ENCODE data around the gene TMEM248.
A peak's percentile ranks its signal among the peaks of the same experiment; 100 is the strongest.
"Not testable (repeated sequence)": the region's sequence is repeated elsewhere in the genome, so short reads cannot be mapped to it uniquely, and the experiment has no call there.

TMEM248 gene

GRCh38 chr7:66886152-66886551 is 34.9 kb upstream of the TMEM248 start:
- POLR2A ChIA-PET: no interaction called here
- Histone ChIP-seq H3K36me3 (ENCODE audit: control insufficient read depth in 2 of 2, insufficient read depth in 1 of 2, low read length in 2 of 2) (peaks cover 4 to 46% of the 10 kb centered on the region in 2 experiments; a peak in 2 of 3 replicates), H3K4me3 (ENCODE audit: low read depth, low read length) (no peak overlapping the region), H3K9me3 (ENCODE audit: control insufficient read depth, insufficient read depth, low read depth, low read length) (no peaks in the 10 kb centered on the region), H3K4me1 (ENCODE audit: control insufficient read depth, insufficient read depth, low read length) (no peaks in the 10 kb centered on the region), H3K27ac (ENCODE audit: extremely low read depth, low read depth, low read length) (no peak overlapping the region)
- no peak for TF ChIP-seq ZBTB1 (tag by site-specific recombination; IDR thresholded peaks at IDR 0.05)
- TF ChIP-seq ZIC2 (tag by site-specific recombination; IDR thresholded peaks at IDR 0.05): no peak
- TF ChIP-seq ZNF214 (tag by site-specific recombination; IDR thresholded peaks at IDR 0.05; ENCODE audit: borderline replicate concordance): no peak
- TF ChIP-seq, protein P1, sequence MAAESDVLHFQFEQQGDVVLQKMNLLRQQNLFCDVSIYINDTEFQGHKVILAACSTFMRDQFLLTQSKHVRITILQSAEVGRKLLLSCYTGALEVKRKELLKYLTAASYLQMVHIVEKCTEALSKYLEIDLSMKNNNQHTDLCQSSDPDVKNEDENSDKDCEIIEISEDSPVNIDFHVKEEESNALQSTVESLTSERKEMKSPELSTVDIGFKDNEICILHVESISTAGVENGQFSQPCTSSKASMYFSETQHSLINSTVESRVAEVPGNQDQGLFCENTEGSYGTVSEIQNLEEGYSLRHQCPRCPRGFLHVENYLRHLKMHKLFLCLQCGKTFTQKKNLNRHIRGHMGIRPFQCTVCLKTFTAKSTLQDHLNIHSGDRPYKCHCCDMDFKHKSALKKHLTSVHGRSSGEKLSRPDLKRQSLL (tag by site-specific recombination; IDR thresholded peaks at IDR 0.05): no peak
- TF ChIP-seq ZFP37 (tag by site-specific recombination; IDR thresholded peaks at IDR 0.05): no peak
- no peak for TF ChIP-seq KLF16 (tag by site-specific recombination; IDR thresholded peaks at IDR 0.05)
- no peak for TF ChIP-seq ZNF513 (tag by site-specific recombination; IDR thresholded peaks at IDR 0.05)
- TF ChIP-seq, protein P2, sequence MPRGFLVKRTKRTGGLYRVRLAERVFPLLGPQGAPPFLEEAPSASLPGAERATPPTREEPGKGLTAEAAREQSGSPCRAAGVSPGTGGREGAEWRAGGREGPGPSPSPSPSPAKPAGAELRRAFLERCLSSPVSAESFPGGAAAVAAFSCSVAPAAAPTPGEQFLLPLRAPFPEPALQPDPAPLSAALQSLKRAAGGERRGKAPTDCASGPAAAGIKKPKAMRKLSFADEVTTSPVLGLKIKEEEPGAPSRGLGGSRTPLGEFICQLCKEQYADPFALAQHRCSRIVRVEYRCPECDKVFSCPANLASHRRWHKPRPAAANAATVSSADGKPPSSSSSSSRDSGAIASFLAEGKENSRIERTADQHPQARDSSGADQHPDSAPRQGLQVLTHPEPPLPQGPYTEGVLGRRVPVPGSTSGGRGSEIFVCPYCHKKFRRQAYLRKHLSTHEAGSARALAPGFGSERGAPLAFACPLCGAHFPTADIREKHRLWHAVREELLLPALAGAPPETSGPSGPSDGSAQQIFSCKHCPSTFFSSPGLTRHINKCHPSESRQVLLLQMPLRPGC (tag by site-specific recombination; IDR thresholded peaks at IDR 0.05): no peak
- no peak for TF ChIP-seq ZNF157 (tag by site-specific recombination; IDR thresholded peaks at IDR 0.05)
- TF ChIP-seq OVOL3 (tag by site-specific recombination; IDR thresholded peaks at IDR 0.05): no peak
- CTCF ChIA-PET: no interaction called here

- H3K4me1 ChIP-seq (ENCODE audit: control insufficient read depth, insufficient read depth, low read length); H3K9me3 ChIP-seq (ENCODE audit: control insufficient read depth, insufficient read depth, low read depth, low read length); CTCF ChIA-PET; H3K4me3 ChIP-seq (ENCODE audit: low read depth, low read length); H3K27ac ChIP-seq (ENCODE audit: extremely low read depth, low read depth, low read length): not testable (repeated sequence)
- H3K36me3 ChIP-seq (ENCODE audit: control insufficient read depth in 2 of 2, insufficient read depth in 1 of 2, low read length in 2 of 2): peaks cover 10 to 37% of the 10 kb centered on the region in 2 experiments; a peak in 2 of 3 replicates
- POLR2A ChIA-PET: interaction anchor here (0.7 kb wide), 1 partner anchor 87 kb away, joined by 4 read pairs; no protein-coding TSS in a partner anchor
These were observed 32.8 kb upstream of the TMEM248 start for GRCh38 chr7:66888223-66888622.

GRCh38 chr7:66894463-66895080 is 26.5 kb upstream of the TMEM248 start:
- H3K4me1 ChIP-seq (ENCODE audit: control insufficient read depth, insufficient read depth, low read length): no peaks in the 10 kb centered on the region
- TF ChIP-seq ZNF585B (tag by site-specific recombination; IDR thresholded peaks at IDR 0.05): no peak
- no peak for TF ChIP-seq GLIS1 (tag by site-specific recombination; IDR thresholded peaks at IDR 0.05)
- peak; percentile 19; the same call in 1 of the 2 replicates for TF ChIP-seq ZNF654 (tag by site-specific recombination; IDR thresholded peaks at IDR 0.05; ENCODE audit: low read depth)
- peak; percentile 96 for TF ChIP-seq REST (tag by site-specific recombination; IDR thresholded peaks at IDR 0.05)
- TF ChIP-seq ZNF776 (tag by site-specific recombination; IDR thresholded peaks at IDR 0.05; ENCODE audit: borderline replicate concordance): no peak
- peak; percentile 39 for TF ChIP-seq ZNF366 (tag by site-specific recombination; conservative IDR thresholded peaks at IDR 0.05)
- no peak for TF ChIP-seq ZSCAN30 (tag by site-specific recombination; IDR thresholded peaks at IDR 0.05)
- TF ChIP-seq ZNF140 (tag by site-specific recombination; IDR thresholded peaks at IDR 0.05): no peak
- no peak for TF ChIP-seq KLF10 (tag by site-specific recombination; IDR thresholded peaks at IDR 0.05)
- no peak for TF ChIP-seq ZSCAN23 (tag by site-specific recombination; IDR thresholded peaks at IDR 0.05)
- TF ChIP-seq SCRT2 (tag by site-specific recombination; IDR thresholded peaks at IDR 0.05): peak; percentile 78
- peak; percentile 43; the same call in 1 of the 2 replicates for TF ChIP-seq SCRT1 (tag by site-specific recombination; IDR thresholded peaks at IDR 0.05; ENCODE audit: borderline replicate concordance)
- TF ChIP-seq ZNF404 (tag by site-specific recombination; IDR thresholded peaks at IDR 0.05): no peak
- TF ChIP-seq RBAK (tag by site-specific recombination; IDR thresholded peaks at IDR 0.05): no peak
- TF ChIP-seq ZBTB17 (tag by site-specific recombination; IDR thresholded peaks at IDR 0.05): peak; percentile 39; the same call in 1 of the 2 replicates
- POLR2A ChIA-PET: no interaction called here
- CTCF ChIA-PET: interaction anchor here (1.8 kb wide), 1 partner anchor 13 kb away, joined by 3 read pairs; no protein-coding TSS in a partner anchor
- no peak overlapping the region for H3K4me3 ChIP-seq (ENCODE audit: low read depth, low read length)
- H3K9me3 ChIP-seq (ENCODE audit: control insufficient read depth, insufficient read depth, low read depth, low read length): no peaks in the 10 kb centered on the region
- no peak overlapping the region for H3K27ac ChIP-seq (ENCODE audit: extremely low read depth, low read depth, low read length)
- peaks cover 22 to 47% of the 10 kb centered on the region in 2 experiments; a peak in 2 of 3 replicates for H3K36me3 ChIP-seq (ENCODE audit: control insufficient read depth in 2 of 2, insufficient read depth in 1 of 2, low read length in 2 of 2)
